ENCODE data around the gene HYKK.

HYKK gene

GRCh38 chr15:78502641-78503040 is 4.7 kb upstream of the HYKK start:
- no peak overlapping the region for H3K4me2 ChIP-seq (ENCODE audit: low read depth, low read length, poor library complexity, severe bottlenecking)
- H4K20me1 ChIP-seq (ENCODE audit: low read depth, low read length), result no peaks in the 10 kb centered on the region
- H3K9ac ChIP-seq (ENCODE audit: low read length), result no peak overlapping the region
- H3F3A ChIP-seq (ENCODE audit: insufficient read depth), result peaks cover 9% of the 10 kb centered on the region; the same call in 1 of the 2 replicates
- TF ChIP-seq CTCF (IDR thresholded peaks at IDR 0.05; ENCODE audit: insufficient read depth, low read length, poor library complexity, severe bottlenecking), result no peak
- TF ChIP-seq EZH2phosphoT487 (conservative IDR thresholded peaks at IDR 0.05; ENCODE audit: low read length), result no peak
- H3K4me3 ChIP-seq (ENCODE audit: insufficient read depth, low read length, poor library complexity, severe bottlenecking), result no peak overlapping the region
- H3K27me3 ChIP-seq (ENCODE audit: low read length), result no peaks in the 10 kb centered on the region
- no peak overlapping the region for H3K27ac ChIP-seq (ENCODE audit: low read depth, low read length)
- H3K36me3 ChIP-seq (ENCODE audit: low read length), result peaks cover 21% of the 10 kb centered on the region; the same call in 1 of the 2 replicates
- no peaks in the 10 kb centered on the region for H3K79me2 ChIP-seq (ENCODE audit: insufficient read depth, low read length)
- H2AFZ ChIP-seq (ENCODE audit: low read depth, low read length, severe bottlenecking), result no peak overlapping the region
- H3K9me3 ChIP-seq (ENCODE audit: insufficient read depth, low read length), result no peaks in the 10 kb centered on the region
- H3K9me2 ChIP-seq (replicated peaks; ENCODE audit: insufficient read depth, low read length), result no peaks in the 10 kb centered on the region

DNA sequence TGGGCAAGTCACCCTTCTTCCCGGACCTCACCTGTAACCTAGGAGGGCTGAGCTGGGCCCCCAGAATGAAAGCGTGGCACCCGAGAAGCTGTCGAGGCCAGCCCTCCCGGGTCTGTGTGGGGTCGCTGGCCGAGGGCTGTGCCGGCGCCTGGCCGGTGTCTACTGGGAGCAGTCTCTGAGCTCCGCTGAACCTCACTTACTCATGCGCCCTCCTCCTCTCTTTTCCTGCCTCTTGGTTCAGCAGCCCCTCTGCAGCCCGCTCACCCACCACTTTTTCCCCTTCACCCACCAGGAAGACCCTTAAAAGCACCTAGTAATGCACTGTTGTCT is 419 bp downstream of the HYKK start:
- Histone ChIP-seq H2AFZ (ENCODE audit: low read depth, low read length, severe bottlenecking) (peak overlapping the region; percentile 76), H3K4me2 (ENCODE audit: low read depth, low read length, poor library complexity, severe bottlenecking) (peak overlapping the region; percentile 60), H3K9me2 (replicated peaks; ENCODE audit: insufficient read depth, low read length) (no peaks in the 10 kb centered on the region), H3F3A (ENCODE audit: insufficient read depth) (0 out of 2 replicates have a peak, but pooled peaks cover 4% of the 10 kb centered on the region), H4K20me1 (ENCODE audit: low read depth, low read length) (no peaks in the 10 kb centered on the region), H3K9me3 (ENCODE audit: insufficient read depth, low read length) (no peaks in the 10 kb centered on the region), H3K36me3 (ENCODE audit: low read length) (no peaks in the 10 kb centered on the region), H3K79me2 (ENCODE audit: insufficient read depth, low read length) (no peaks in the 10 kb centered on the region), H3K9ac (ENCODE audit: low read length) (peak overlapping the region; percentile 57), H3K4me3 (ENCODE audit: insufficient read depth, low read length, poor library complexity, severe bottlenecking) (peak overlapping the region; percentile 59), H3K27ac (ENCODE audit: low read depth, low read length) (no peak overlapping the region), H3K27me3 (ENCODE audit: low read length) (no peaks in the 10 kb centered on the region)
- TF ChIP-seq CTCF (IDR thresholded peaks at IDR 0.05; ENCODE audit: insufficient read depth, low read length, poor library complexity, severe bottlenecking) (no peak), EZH2phosphoT487 (conservative IDR thresholded peaks at IDR 0.05; ENCODE audit: low read length) (no peak)

DNA sequence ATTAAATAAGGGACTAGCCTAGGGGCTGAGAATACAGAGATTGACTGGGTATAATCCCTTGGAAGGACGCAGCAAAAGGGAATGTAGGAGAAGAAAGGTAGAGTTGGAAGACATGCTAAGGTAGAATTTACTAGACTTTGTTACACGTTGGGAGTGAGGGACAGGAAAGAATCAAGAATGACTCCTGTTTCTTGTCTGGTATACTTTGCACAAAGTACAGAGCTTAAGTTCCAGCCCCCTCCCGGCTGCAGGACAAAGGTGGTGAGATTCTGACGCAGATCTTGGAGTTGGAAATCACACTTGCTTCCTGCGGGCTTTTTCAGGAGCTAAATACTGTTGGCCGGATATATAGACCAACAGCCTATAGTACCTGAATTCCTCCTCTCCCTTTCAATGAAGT is 895 bp downstream of the HYKK start:
- Histone ChIP-seq H3K9me3 (ENCODE audit: insufficient read depth, low read length) (no peaks in the 10 kb centered on the region), H3K4me2 (ENCODE audit: low read depth, low read length, poor library complexity, severe bottlenecking) (peak overlapping the region; percentile 60), H4K20me1 (ENCODE audit: low read depth, low read length) (no peaks in the 10 kb centered on the region), H3K4me3 (ENCODE audit: insufficient read depth, low read length, poor library complexity, severe bottlenecking) (peak overlapping the region; percentile 59), H3K27ac (ENCODE audit: low read depth, low read length) (no peak overlapping the region), H2AFZ (ENCODE audit: low read depth, low read length, severe bottlenecking) (peak overlapping the region; percentile 76), H3K9ac (ENCODE audit: low read length) (peak overlapping the region; percentile 57), H3K79me2 (ENCODE audit: insufficient read depth, low read length) (no peaks in the 10 kb centered on the region), H3K27me3 (ENCODE audit: low read length) (no peaks in the 10 kb centered on the region), H3K36me3 (ENCODE audit: low read length) (no peaks in the 10 kb centered on the region), H3F3A (ENCODE audit: insufficient read depth) (0 out of 2 replicates have a peak, but pooled peaks cover 4% of the 10 kb centered on the region), H3K9me2 (replicated peaks; ENCODE audit: insufficient read depth, low read length) (no peaks in the 10 kb centered on the region)
- TF ChIP-seq EZH2phosphoT487 (conservative IDR thresholded peaks at IDR 0.05; ENCODE audit: low read length) (no peak), CTCF (IDR thresholded peaks at IDR 0.05; ENCODE audit: insufficient read depth, low read length, poor library complexity, severe bottlenecking) (no peak)

All from SU-DHL-6 (cell line).